Adrenal gland (tissue), 5 donors: ENCODE data around the gene ADCY5.

Experiments used
- POLR2A ChIP-seq, 2 donors: fragments of 450-650 bp; IDR thresholded peaks; one replicate each; pipeline ENCODE4 v1.6.1; 2017; ENCODE audit warnings: antibody characterized with exemption in 2 of 2, mild to moderate bottlenecking in 2 of 2, moderate library complexity in 1 of 2
- TF ChIP-seq, protein P1 (sequence below), 6 experiments: fragments of 450-650 bp in 4 of 6; fragments of 200-600 bp in 2 of 6; sonication (generic) in 1 of 6; IDR thresholded peaks; 1 replicate in 5 of 6; 2 replicates in 1 of 6; pipeline versions ENCODE4 v1.5.1 to v1.8.0; 2016 to 2021; ENCODE audit warnings: antibody characterized with exemption in 6 of 6, mild to moderate bottlenecking in 2 of 6, moderate library complexity in 1 of 6
- donor health status: DM: no; HTN: no; CAD: no.

DNA sequence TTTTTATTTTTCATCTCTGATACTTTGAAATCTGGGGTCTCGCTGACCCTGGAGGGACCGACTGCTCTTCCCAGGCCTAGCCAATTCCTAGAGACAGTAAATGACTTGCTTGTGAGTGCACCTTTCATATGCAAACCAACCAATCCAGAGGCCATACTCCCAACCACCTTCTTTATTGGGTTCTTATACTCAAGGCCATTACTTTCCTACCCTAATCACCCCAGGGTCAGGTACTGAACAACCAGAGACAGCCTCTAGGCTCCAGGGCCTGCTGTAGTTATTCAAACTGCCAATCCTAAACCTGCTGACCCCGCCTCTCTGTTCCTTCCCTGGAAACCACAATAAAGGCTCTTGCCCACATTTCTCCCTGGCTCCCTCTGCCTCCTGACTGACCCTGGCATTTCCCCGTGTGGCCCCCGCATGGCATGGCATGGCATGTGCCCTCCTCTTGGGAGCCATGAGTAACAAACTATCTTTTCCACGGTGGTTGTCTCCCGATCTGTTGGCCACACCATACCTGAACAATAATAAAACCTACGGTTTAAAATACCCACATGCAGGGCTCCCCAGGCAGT, 42.9 kb downstream of the ADCY5 start:
- TF ChIP-seq, protein P1, sequence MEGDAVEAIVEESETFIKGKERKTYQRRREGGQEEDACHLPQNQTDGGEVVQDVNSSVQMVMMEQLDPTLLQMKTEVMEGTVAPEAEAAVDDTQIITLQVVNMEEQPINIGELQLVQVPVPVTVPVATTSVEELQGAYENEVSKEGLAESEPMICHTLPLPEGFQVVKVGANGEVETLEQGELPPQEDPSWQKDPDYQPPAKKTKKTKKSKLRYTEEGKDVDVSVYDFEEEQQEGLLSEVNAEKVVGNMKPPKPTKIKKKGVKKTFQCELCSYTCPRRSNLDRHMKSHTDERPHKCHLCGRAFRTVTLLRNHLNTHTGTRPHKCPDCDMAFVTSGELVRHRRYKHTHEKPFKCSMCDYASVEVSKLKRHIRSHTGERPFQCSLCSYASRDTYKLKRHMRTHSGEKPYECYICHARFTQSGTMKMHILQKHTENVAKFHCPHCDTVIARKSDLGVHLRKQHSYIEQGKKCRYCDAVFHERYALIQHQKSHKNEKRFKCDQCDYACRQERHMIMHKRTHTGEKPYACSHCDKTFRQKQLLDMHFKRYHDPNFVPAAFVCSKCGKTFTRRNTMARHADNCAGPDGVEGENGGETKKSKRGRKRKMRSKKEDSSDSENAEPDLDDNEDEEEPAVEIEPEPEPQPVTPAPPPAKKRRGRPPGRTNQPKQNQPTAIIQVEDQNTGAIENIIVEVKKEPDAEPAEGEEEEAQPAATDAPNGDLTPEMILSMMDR (IDR thresholded peaks at IDR 0.05), result no peak
- no peak for TF ChIP-seq POLR2A (IDR thresholded peaks at IDR 0.05)
